Epithelial cell of proximal tubule (primary cell): ENCODE results near the gene COBL. TPM values are rescaled to one million over a fixed set of nuclear protein-coding genes. Genes with fewer than 3 reads are reported as not detected.

Source experiments
- DNase-seq: peaks from one replicate; pipeline ENCODE4 v3.0.0-alpha.2; 2011; ENCODE audit warnings: low read depth
- H3K4me3 ChIP-seq: 2 replicates; pipeline ENCODE4 v1.5.1; 2011; ENCODE audit warnings: low read depth, mild to moderate bottlenecking, low read length
- CTCF ChIP-seq: conservative IDR thresholded peaks from 2 replicates; pipeline ENCODE4 v1.5.1; 2012; ENCODE audit warnings: low read depth, mild to moderate bottlenecking, low read length
- total RNA-seq: library from RNA; depleted of rRNA; stranded (reverse); fragments of >200 nt; gene quantifications from 2 replicates; pipeline ENCODE4 v1.2.3, GENCODE V29; 2015

COBL gene
- total RNA-seq, 1 donor from 2014 or later: 6.6 TPM

- H3K4me3 ChIP-seq: no peak overlapping the region
- no peak for TF ChIP-seq CTCF
- no peak for DNase-seq
Observed at GRCh38 chr7:51236470-51237132, 80.0 kb downstream of the COBL start.

- DNase-seq: no peak
- no peak overlapping the region for H3K4me3 ChIP-seq
- no peak for TF ChIP-seq CTCF
Observed at GRCh38 chr7:51235593-51236313, 80.9 kb downstream of the COBL start.

- DNase-seq: no peak
- no peak for TF ChIP-seq CTCF
- no peak overlapping the region for H3K4me3 ChIP-seq
Observed at GRCh38 chr7:51234609-51235308, 81.8 kb downstream of the COBL start.

GRCh38 chr7:51234139-51234538 is 82.5 kb downstream of the COBL start:
- no peak for TF ChIP-seq CTCF
- no peak overlapping the region for H3K4me3 ChIP-seq
- DNase-seq: no peak

GRCh38 chr7:51233374-51233773 is 83.2 kb downstream of the COBL start:
- no peak overlapping the region for H3K4me3 ChIP-seq
- no peak for DNase-seq
- TF ChIP-seq CTCF: no peak

GRCh38 chr7:51230723-51231122 is 85.9 kb downstream of the COBL start:
- H3K4me3 ChIP-seq: no peak overlapping the region
- no peak for TF ChIP-seq CTCF
- no peak for DNase-seq
